GM12801 (cell line): ENCODE results near the gene RB1.

Experiments
- TF ChIP-seq, protein P1 (sequence below): IDR thresholded peaks from one replicate; pipeline ENCODE4 v1.5.1; 2011; ENCODE audit warnings: control low read depth; ENCODE audit not compliant: insufficient read length; ENCODE audit errors: extremely low read depth

Gene RB1

DNA sequence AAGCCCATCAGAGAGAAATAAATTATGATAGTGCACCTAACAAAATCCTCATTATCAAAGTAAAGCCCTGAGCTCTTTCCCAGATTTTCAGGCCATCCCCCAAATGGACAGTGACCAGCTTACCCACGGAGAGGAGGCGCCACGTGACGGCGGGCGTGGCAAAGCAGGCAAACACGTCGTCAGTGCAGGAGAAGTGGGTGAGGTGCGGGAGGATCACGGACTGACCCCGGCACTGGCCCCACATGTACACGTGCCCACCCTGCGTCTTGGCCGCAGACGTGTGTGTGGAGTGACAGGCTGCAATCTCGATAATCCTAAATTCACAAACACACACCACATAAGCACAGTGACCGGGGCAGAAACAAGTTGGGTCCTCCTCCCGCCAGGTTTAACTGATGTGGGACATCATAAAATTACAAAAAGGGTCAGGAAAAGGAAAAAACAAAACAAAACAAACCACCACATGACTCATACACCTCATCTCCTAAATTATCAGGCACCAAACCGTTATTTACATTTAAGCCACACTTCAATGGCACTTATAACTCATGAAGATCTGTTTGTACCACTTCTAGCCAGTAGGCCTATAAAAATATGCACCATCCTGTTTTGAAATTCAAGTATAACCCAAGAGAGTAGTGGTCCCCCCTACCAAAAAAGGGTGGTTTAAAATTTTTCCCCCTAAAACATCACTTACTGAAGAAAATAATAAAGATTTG lies 199.2 kb downstream of the RB1 start:
- TF ChIP-seq, protein P1, sequence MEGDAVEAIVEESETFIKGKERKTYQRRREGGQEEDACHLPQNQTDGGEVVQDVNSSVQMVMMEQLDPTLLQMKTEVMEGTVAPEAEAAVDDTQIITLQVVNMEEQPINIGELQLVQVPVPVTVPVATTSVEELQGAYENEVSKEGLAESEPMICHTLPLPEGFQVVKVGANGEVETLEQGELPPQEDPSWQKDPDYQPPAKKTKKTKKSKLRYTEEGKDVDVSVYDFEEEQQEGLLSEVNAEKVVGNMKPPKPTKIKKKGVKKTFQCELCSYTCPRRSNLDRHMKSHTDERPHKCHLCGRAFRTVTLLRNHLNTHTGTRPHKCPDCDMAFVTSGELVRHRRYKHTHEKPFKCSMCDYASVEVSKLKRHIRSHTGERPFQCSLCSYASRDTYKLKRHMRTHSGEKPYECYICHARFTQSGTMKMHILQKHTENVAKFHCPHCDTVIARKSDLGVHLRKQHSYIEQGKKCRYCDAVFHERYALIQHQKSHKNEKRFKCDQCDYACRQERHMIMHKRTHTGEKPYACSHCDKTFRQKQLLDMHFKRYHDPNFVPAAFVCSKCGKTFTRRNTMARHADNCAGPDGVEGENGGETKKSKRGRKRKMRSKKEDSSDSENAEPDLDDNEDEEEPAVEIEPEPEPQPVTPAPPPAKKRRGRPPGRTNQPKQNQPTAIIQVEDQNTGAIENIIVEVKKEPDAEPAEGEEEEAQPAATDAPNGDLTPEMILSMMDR: no peak

- TF ChIP-seq, protein P1: no peak
Observed at GRCh38 chr13:48504606-48505005, 201.1 kb downstream of the RB1 start.

- TF ChIP-seq, protein P1: no peak
Observed at GRCh38 chr13:48505012-48505411, 201.5 kb downstream of the RB1 start.

- TF ChIP-seq, protein P1: no peak
Observed at GRCh38 chr13:48505597-48506091, 202.1 kb downstream of the RB1 start.

- TF ChIP-seq, protein P1: no peak
Observed at GRCh38 chr13:48506092-48506701, 202.6 kb downstream of the RB1 start.

GRCh38 chr13:48507021-48507420 lies 203.5 kb downstream of the RB1 start:
- TF ChIP-seq, protein P1: no peak

GRCh38 chr13:48508011-48508410 lies 204.5 kb downstream of the RB1 start:
- TF ChIP-seq, protein P1: no peak
